K562 (cell line): ENCODE results near the gene C9orf153.

Source experiments
- ELF4 ChIP-seq: fragments of 450-650 bp; formaldehyde crosslinking; IDR thresholded peaks from 2 replicates; pipeline ENCODE4 v1.4.0; 2022; ENCODE audit warnings: missing genetic modification characterization
- SAP30 ChIP-seq: fragments of 200-600 bp; sonication (generic); IDR thresholded peaks from 2 replicates; pipeline ENCODE4 v1.6.1; 2012; ENCODE audit warnings: borderline replicate concordance, low read depth, mild to moderate bottlenecking, moderate library complexity, low read length, control low read depth, inconsistent platforms; ENCODE audit not compliant: insufficient read depth, poor library complexity, severe bottlenecking
- YBX1 ChIP-seq: fragments of 450-650 bp; IDR thresholded peaks from 2 replicates; pipeline ENCODE4 v1.7.1; 2016; ENCODE audit warnings: mild to moderate bottlenecking
- TF ChIP-seq, protein P1 (sequence below): sonication (generic); formaldehyde crosslinking; IDR thresholded peaks from 2 replicates; pipeline ENCODE4 v1.9.0; 2022; ENCODE audit warnings: mild to moderate bottlenecking, missing genetic modification reagents
- TF ChIP-seq, protein P2 (sequence below): sonication (generic); formaldehyde crosslinking; IDR thresholded peaks from 2 replicates; pipeline ENCODE4 v1.8.1; 2022; ENCODE audit warnings: missing genetic modification reagents
- TF ChIP-seq, protein P3 (sequence below), 3 experiments: IDR thresholded peaks in 2 of 3; conservative IDR thresholded peaks in 1 of 3; 2 replicates each; pipeline ENCODE4 v1.5.1; 2011 to 2012; ENCODE audit warnings: low read length in 3 of 3, mild to moderate bottlenecking in 3 of 3, control low read depth in 2 of 3, improper control_type of control experiment in 1 of 3, inconsistent platforms in 1 of 3, low read depth in 1 of 3, mixed read lengths in 1 of 3, moderate library complexity in 1 of 3; ENCODE audit not compliant: insufficient read depth in 2 of 3
- TF ChIP-seq, protein P4 (sequence below): sonication (generic); formaldehyde crosslinking; IDR thresholded peaks from 2 replicates; pipeline ENCODE4 v1.8.0; 2023; ENCODE audit warnings: missing genetic modification reagents, mild to moderate bottlenecking, borderline replicate concordance
- TF ChIP-seq, protein P5 (sequence below): fragments of 250-450 bp; sonication (Bioruptor Pico); IDR thresholded peaks from 2 replicates; pipeline ENCODE4 v1.8.0; 2021; ENCODE audit warnings: moderate library complexity, mild to moderate bottlenecking, inconsistent platforms
- TF ChIP-seq, protein P6 (sequence below): fragments of 250-450 bp; sonication (Bioruptor Pico); IDR thresholded peaks from 2 replicates; pipeline ENCODE4 v1.5.0; 2021

DNA sequence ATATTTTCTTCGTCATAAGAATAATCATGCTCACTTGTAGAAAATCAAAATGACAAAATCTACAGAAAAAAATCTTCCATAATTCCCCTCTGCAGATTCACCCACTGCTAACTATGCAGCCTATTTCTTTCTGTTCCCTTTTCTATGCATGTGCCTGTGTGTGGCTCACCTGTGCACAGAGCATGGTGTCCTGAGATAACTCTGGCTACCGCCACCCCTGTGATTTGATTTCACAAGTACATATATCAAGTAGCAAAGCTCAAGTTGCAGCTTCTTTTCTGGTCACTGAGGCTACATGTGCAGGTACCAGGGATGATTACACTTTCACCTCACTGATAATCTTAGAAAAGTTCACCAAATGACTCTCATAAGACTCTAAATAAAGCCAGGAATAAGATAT is 41.2 kb upstream of the C9orf153 start:
- TF ChIP-seq, protein P1, sequence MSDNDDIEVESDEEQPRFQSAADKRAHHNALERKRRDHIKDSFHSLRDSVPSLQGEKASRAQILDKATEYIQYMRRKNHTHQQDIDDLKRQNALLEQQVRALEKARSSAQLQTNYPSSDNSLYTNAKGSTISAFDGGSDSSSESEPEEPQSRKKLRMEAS (CRISPR knock-in tag), result no peak
- TF ChIP-seq, protein P2, sequence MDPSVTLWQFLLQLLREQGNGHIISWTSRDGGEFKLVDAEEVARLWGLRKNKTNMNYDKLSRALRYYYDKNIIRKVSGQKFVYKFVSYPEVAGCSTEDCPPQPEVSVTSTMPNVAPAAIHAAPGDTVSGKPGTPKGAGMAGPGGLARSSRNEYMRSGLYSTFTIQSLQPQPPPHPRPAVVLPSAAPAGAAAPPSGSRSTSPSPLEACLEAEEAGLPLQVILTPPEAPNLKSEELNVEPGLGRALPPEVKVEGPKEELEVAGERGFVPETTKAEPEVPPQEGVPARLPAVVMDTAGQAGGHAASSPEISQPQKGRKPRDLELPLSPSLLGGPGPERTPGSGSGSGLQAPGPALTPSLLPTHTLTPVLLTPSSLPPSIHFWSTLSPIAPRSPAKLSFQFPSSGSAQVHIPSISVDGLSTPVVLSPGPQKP (CRISPR knock-in tag), result no peak
- TF ChIP-seq ELF4 (CRISPR knock-in tag) (no peak), YBX1 (no peak), SAP30 (no peak)
- TF ChIP-seq, protein P3, sequence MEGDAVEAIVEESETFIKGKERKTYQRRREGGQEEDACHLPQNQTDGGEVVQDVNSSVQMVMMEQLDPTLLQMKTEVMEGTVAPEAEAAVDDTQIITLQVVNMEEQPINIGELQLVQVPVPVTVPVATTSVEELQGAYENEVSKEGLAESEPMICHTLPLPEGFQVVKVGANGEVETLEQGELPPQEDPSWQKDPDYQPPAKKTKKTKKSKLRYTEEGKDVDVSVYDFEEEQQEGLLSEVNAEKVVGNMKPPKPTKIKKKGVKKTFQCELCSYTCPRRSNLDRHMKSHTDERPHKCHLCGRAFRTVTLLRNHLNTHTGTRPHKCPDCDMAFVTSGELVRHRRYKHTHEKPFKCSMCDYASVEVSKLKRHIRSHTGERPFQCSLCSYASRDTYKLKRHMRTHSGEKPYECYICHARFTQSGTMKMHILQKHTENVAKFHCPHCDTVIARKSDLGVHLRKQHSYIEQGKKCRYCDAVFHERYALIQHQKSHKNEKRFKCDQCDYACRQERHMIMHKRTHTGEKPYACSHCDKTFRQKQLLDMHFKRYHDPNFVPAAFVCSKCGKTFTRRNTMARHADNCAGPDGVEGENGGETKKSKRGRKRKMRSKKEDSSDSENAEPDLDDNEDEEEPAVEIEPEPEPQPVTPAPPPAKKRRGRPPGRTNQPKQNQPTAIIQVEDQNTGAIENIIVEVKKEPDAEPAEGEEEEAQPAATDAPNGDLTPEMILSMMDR (IDR thresholded peaks at IDR 0.05 in 2 of 3, conservative IDR thresholded peaks at IDR 0.05 in 1 of 3; ENCODE audit: insufficient read depth in 2 of 3, low read depth in 1 of 3, low read length in 3 of 3), result no peak
- TF ChIP-seq, protein P4, sequence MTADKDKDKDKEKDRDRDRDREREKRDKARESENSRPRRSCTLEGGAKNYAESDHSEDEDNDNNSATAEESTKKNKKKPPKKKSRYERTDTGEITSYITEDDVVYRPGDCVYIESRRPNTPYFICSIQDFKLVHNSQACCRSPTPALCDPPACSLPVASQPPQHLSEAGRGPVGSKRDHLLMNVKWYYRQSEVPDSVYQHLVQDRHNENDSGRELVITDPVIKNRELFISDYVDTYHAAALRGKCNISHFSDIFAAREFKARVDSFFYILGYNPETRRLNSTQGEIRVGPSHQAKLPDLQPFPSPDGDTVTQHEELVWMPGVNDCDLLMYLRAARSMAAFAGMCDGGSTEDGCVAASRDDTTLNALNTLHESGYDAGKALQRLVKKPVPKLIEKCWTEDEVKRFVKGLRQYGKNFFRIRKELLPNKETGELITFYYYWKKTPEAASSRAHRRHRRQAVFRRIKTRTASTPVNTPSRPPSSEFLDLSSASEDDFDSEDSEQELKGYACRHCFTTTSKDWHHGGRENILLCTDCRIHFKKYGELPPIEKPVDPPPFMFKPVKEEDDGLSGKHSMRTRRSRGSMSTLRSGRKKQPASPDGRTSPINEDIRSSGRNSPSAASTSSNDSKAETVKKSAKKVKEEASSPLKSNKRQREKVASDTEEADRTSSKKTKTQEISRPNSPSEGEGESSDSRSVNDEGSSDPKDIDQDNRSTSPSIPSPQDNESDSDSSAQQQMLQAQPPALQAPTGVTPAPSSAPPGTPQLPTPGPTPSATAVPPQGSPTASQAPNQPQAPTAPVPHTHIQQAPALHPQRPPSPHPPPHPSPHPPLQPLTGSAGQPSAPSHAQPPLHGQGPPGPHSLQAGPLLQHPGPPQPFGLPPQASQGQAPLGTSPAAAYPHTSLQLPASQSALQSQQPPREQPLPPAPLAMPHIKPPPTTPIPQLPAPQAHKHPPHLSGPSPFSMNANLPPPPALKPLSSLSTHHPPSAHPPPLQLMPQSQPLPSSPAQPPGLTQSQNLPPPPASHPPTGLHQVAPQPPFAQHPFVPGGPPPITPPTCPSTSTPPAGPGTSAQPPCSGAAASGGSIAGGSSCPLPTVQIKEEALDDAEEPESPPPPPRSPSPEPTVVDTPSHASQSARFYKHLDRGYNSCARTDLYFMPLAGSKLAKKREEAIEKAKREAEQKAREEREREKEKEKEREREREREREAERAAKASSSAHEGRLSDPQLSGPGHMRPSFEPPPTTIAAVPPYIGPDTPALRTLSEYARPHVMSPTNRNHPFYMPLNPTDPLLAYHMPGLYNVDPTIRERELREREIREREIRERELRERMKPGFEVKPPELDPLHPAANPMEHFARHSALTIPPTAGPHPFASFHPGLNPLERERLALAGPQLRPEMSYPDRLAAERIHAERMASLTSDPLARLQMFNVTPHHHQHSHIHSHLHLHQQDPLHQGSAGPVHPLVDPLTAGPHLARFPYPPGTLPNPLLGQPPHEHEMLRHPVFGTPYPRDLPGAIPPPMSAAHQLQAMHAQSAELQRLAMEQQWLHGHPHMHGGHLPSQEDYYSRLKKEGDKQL (CRISPR knock-in tag), result no peak
- TF ChIP-seq, protein P5, sequence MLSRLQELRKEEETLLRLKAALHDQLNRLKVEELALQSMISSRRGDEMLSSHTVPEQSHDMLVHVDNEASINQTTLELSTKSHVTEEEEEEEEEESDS (CRISPR knock-in tag), result no peak
- TF ChIP-seq, protein P6, sequence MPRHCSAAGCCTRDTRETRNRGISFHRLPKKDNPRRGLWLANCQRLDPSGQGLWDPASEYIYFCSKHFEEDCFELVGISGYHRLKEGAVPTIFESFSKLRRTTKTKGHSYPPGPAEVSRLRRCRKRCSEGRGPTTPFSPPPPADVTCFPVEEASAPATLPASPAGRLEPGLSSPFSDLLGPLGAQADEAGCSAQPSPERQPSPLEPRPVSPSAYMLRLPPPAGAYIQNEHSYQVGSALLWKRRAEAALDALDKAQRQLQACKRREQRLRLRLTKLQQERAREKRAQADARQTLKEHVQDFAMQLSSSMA (CRISPR knock-in tag), result no peak
